T-helper 2 cell treated with Interferon-gamma antibody and Interleukin-4, amounts not matched to agents 100 ng/mL and 5 ng/mL, for 36 hours (primary cell): ENCODE measurements around the gene KIF13A. TPM values are rescaled to one million over a fixed set of nuclear protein-coding genes. Genes with fewer than 3 reads are reported as not detected.
"Not testable (repeated sequence)": the region's sequence is repeated elsewhere in the genome, so short reads cannot be mapped to it uniquely, and the experiment has no call there.

ENCODE experiments used
- intact Hi-C: fragments of 100-400 bp; cut with micrococcal nuclease; formaldehyde crosslinking; loops from one replicate; pipeline ENCODE4 v1.15.1; 2023
- total RNA-seq: library from RNA; stranded (reverse); gene quantifications from 2 replicates; pipeline ENCODE4 v1.2.3, GENCODE V29; 2022

KIF13A gene
- total RNA-seq, 1 donor from 2014 or later, result not detected

DNA sequence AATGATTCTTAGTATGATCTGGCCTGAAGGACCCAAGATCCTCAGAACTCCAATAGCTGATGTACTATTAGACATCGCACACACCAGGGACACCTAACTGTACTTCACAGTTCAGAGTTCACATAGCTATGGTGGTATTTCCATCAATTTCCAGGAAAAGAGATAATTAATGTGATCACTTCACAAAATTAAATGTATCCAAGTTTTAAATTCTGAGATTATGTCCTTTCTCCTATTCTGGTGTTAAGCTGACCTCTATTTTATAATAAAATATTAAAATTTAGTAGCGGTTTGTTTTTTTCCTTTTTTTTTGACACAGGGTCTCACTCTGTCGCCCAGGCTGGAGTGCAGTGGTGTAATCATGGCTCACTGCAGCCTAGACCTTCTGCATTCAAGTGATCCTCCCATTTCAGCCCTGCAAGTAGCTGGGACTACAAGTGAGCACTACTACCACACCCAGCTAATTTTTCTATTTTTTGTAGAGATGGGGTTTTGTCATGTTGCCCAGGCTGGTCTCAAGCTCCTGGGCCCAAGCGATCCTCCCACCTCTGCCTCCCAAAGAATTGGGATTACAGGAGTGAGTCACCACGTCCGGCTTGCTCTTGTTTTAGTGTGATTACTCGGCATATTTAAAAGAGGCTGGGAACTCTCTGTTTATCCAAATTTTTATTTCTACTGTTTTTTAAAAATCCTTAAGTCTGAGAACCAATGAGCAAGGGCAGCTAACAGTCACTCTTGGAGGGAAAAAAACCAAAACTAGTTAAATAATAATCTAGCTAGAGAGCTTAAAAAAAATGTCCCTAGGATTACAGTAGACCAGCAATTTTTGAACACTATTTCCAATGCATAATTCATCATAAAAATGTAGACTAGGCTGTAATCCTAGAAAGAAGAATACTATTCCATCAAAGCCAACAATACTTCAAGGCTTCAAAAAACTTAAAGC is 16.0 kb downstream of the KIF13A start:
- intact Hi-C loops, result no loop called here

DNA sequence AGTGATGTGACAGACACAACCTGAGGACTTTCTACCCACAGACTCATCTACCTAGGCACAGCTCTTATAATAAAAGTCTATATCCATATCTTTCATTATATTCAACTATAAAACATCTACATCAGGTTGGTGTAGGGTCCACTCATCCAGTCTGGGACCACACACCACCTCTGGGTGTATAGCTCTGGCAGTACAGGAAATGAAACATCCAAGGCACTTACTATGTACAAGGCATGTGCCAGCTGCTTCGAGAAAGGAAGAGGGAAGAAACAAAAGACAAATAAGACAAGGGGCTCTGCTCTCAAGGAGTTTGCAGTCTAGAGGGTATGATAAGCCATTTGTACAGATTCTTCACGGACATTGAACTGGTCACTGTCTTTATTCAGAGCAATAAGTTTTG is 18.6 kb downstream of the KIF13A start:
- intact Hi-C loops, result no loop called here

DNA sequence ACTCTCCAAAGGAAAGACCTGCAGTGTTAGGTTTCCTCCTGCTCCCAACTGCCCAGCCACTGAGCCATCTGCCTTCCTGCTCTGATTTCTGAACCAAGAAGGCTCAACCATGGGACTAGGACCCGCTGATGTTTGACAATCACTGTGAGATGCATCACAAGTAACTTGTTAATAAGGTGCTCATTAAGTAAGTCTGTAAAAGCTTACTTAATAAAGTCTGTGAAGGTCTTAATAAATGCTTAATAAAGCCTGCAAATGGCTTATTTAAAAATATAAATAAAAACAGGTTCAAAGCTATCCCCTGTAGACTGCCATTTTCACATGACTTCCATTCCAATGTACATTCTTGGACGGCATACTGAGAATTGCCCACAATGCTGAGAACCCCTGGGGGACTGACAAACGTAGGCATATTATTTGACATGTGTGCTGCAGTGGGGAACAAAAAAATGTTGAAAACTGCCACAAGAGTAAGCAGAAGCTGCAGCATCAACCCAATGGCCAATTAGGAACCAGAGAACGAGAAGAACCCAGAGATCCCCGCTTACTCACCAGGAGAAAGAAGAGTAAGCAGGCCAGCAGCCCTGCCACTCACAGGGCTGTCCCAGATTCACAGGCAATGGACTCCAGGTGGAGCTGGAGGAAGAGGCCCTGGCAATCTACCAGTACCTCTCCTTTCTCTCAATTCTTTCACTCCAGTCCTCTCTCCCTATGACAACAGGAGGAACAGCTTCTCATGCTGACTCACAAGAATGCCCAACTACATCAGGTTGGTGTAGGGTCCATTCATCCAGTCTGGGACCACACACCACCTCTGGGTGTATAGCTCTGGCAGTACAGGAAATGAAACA is 19.5 kb downstream of the KIF13A start:
- intact Hi-C loops, result no loop called here

DNA sequence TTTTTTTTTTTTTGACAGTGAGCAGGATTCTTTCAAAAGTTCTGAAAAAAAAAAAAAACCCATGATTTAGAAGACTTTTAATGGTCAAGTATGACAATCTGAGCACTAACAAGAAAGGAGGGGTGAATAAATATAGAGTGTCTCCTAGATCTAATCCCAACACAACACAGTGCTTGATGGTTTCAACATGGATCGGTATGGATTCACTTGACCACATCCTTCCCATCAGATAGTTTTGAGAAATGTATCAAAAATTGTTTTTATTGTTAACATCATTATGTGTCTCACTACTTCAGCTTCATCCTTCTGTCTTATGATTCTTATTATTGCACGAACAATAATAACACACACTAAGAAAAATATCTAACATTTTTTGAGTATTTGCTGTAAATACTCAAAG is 21.0 kb downstream of the KIF13A start:
- intact Hi-C loops, result no loop called here

DNA sequence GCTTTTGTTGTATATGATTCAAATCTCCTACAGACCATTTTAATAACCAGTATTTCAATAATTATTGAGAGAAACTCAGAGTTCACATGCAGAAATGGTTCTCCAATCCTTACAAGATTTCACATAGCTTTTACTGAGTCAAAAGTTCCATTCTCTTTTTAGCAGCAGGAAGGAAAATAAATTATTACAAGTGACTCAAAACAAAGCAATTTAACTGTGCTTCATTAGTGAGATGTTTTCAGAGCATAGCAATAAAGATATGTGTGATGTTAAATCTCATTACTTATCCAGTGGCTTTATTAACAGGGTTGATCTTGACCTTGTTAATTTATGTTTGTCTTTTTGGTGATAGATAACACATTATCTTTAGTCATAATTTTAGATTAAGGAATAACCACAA is 22.0 kb downstream of the KIF13A start:
- intact Hi-C loops, result no loop called here

DNA sequence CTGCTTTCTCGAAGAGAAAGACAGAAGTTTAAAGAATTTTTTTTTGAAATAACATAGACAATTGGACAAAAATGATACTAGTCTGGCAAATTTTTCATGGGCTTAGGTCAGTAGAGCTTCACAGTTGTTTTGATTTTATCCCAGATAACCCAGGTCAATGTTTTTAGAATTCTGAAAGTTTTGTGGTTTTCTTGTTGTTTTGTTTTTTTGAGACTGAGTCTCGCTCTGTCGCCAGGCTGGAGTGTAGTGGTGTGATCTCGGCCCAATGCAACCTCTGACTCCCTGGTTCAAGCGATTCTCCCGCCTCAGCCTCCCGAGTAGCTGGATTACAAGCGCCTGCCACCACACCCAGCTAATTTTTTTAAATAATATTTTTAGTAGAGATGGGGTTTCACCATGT is 22.8 kb downstream of the KIF13A start:
- intact Hi-C loops, result no loop called here

DNA sequence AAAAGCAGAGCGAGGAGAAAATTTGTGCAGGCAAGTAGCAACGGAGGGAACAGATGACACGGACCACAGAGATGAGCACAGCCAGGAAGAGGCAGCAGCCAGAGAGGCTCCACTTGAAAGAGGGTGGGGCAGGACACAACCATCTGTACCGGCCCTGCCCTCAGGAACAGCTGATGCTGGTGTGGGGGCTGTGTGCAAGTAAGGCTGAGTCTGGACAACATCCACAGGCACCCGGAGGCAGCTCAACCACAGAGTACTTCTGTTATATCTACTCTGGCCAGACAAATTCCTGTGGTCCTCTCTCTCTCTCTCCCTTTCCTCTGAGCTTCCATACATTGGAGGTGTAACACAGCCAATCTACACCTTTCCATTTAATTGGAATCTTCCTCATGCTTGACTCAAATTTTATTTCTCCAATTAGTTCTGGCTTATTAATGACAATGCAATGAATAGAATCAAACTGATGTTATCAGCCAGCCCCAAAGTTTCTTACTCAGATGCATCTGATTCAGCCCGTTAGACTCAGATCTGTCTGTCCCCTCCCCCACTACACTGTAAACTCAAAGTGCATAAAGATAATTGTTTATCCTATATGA is 24.9 kb downstream of the KIF13A start:
- intact Hi-C loops, result no loop called here

DNA sequence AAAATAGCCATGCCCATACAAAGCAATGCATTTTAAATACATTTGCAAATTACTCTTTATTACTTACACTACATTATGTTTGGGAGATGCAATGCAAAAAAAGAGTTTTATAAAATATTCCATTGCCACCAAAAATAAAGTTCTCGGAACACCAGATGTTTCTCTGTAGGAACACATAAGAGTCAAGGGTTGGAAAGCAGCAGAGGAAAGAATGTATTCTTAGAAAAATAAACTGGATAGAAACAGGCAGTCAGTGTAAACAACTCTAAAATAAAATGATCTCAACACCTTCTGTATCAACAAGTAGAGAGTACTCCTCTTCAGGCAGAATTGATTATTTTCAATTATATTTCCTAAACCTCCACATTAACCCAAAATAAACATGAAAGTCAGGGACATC is 28.1 kb downstream of the KIF13A start:
- intact Hi-C loops, result no loop called here

DNA sequence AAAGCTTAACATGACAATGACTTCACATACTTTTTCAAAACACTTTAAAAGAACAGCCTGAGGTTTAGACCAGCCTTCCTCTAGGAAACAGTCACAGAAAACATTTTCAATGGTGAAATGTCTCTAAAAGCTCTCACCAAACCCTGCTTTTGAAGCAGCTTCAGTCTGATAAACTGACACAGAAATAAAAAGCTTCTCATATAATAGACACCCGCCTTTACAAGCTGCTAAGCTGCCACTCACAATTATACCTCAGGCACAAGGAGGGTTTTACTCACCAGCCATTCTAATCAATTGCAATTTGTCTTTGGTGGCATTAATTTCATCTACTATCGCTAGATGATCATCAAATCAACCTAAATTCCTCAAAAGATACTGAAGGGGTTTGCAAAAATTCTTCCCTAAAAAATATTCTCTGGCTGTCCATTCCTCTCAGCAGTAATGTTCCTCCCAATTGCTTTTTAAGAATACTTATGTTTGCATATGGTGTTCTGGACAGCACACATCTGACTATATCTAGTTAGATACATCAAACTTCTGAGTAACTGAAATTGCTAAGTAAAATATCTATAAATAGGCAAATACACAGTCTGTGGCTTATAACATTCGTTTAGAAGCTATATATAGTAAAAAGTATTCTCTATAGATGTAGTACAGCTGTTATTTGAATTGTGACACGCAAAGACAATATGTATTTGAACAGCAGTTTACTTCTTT is 29.4 kb downstream of the KIF13A start:
- intact Hi-C loops, result no loop called here

DNA sequence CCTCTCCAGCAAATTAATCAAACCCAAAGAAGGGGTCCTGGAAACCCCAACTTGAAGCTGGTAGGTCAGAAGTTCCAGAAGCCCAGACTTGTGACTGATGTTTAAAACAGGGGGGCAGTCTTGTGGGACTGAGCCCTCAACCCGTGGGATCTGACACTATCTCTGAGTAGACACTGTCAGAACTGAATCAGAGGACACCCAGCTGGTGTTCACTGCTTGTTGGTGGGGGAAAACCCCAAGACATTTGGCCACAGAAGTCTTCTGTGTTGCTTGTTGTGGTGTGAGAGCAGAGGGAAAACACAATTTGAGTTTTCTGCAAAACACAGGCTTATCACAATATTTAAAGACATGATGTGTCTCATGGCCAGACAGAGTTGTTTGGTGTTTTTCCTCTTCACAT is 29.9 kb downstream of the KIF13A start:
- intact Hi-C loops, result no loop called here

DNA sequence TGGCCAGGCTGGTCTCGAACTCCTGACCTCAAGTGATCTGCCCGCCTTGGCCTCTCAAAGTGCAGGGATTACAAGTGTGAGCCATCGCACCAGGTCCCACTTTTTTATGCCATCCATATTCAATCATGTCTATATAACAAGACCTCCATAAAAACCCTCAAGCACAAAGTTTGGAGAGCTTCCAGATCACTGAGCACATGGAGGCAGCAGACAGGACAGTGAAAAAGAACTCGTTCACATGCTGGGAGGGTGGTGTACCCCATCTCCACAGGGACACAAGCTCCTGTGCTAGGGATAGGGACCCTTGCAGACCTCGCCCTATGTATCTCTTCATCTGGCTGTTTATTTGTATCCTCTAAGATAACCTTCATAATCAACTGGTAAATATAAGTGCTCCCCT is 30.3 kb downstream of the KIF13A start:
- intact Hi-C loops, result no loop called here

DNA sequence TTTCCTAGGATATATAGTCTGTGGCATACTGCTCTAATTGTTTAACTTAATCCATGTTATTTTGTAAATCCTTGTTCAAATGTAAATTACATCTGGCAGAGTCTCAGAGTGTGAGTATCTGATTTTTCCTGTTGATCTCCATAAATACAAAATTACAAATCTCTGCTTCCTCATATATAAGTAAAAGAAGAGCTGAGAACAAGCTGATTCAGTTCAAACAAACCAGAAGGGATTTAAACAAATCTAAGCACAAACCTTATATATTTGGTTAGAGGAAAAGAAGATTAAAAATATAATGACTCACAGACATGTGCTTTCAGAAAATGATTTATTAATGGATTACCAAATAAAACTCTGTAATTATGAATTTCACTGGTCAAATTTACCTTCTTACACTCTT is 37.3 kb downstream of the KIF13A start:
- intact Hi-C loops, result no loop called here

DNA sequence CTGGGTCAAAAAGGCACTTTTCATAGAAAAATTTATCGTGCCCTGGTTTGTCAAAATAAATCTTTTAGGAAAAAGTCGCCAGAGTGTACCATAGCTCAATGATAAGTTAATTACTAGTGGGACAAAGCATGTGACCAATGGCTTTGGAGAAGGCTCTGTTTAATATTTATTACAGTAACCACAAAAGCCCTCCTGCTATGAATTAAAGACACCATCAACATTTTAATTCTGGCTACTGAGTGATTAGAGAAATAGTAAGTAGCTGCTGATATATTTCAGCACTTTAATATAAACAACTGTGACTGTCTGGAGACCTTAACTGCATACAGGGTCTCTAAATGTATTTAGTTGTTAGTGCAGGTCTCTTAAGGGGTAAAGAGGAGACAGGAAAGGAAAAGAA is 38.3 kb downstream of the KIF13A start:
- intact Hi-C loops, result no loop called here

DNA sequence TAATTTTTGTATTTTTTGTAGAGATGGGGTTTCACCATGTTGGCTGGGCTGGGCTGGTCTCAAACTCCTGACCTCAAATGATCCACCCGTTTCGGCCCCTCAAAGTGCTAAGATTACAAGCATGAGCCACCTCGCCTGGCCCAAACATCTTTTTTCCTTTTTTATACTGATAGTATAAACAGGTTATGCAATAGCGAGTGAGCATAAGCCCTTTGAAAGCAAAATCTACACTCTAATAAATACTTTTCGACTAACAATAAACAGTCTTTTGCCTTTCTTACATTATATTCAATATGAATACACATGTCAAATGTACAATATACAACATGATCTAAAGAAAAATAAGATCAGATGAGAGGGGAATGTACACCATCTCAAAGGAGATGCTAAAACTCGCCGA is 38.7 kb downstream of the KIF13A start:
- intact Hi-C loops, result no loop called here

DNA sequence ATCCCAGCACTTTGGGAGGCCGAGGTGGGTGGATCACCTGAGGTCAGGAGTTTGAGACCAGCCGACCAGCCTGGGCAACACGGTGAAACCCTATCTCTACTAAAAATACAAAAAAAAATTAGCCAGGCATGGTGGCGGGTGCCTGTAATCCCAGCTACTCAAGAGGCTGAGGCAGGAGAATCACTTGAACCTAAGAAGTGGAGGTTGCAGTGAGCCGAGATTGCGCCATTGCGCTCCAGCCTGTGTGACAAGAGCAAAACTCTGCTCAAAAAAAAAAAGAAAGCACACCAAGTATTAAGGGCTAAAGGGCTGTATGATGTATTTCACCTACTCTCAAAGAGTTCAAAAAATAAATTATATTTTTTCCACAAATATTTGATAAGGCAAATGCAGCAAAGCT is 39.9 kb downstream of the KIF13A start:
- intact Hi-C loops, result not testable (repeated sequence)

DNA sequence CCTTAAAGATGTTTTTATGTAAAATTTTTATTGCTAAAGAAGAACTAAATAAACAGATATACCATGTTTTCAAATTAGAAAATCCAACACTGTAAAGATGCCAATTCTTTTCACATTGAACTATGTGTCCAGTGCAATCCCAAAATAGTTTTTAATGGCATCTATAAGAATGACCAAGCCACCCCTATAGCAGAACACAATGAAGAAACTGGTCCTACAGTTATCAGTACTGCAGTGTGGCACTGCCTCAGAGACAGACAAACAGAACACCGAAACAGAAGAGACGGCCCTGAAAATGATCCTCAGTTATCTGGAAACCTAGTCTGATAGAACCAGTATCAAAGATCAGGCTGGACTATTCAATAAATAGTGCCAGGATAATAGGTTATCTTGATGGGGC is 41.9 kb downstream of the KIF13A start:
- intact Hi-C loops, result no loop called here

DNA sequence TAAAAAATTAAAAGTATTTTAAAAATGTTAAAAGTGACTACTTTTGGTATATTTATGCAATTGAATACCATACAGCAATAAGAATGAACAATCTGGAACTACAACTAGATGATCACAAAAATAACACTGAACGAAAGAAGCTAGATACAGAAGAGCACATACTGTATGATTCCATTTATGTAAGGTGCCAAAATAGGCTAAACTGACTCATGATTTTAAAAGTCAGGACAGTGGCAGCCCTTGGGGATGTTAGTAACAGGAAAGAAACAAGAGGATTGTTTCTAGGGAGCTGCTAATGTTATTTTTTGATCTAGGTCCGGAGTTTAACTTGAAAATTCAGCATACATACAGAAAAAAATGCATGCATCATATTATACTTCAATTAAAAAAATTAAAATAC is 42.3 kb downstream of the KIF13A start:
- intact Hi-C loops, result no loop called here

DNA sequence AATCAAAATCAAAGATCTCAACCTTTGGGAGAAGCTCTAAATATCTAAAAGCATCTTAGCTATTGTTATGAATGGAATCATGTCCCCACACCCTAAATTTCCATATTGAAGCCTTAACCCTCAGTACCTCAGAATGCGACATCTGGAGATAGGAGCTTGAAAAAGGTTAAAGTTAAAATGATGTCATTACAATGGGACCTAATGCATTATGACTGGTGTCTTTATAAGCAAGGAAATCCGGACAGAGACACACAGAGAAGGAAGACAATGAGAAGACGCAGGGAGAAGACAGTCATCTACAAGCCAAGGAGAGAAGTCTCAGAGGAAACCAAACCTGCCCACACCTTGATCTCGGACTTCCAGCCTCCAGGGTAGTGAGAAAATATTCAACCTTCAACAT is 46.1 kb downstream of the KIF13A start:
- intact Hi-C loops, result no loop called here

DNA sequence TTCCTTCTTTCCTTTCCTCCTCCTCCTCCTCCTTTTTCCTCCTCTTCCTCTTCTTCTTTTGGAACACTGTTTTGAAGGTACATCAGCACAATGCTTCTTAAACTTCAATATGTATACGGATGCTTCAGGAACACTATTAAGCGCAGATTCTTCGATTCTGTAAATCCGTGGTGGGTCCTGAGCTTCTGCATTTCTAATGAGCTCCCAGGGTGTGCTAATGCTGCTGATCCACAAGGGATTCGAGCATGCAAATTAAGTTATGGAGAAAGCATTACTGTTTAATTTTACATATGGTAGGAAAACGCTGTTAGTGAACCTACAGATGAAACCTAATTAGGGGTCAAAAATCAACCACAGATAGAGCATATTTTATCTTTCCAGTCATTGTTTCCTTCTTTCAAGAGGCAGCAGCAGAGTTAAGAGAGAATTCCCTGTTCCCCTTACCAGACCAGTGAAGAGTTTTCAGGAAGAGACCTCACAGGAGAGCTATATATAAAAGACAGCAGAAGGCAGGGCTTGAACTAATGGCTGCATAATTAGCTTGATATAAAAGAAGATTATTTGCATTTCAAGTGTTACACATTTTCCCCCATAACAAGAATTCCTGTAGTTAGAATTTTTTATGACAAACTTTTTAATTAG is 47.2 kb downstream of the KIF13A start:
- intact Hi-C loops, result no loop called here

DNA sequence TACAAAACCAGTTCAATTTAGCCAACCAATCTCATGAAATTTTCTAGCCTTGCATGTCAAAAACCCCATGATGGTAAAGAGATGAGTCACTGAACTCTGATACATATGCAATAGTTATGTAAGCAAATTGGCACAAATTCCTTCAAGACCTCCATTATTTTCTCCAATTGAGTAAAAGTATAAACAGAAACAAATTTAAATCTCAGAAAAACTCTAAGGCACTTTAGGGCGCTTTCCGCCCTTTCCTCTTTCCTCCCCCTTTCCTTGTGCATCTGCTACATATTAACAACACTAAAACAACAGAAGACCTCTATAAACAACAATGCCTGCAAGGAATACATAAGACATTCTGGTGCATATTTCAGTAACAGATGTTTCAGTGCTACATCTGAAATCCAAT is 48.5 kb downstream of the KIF13A start:
- intact Hi-C loops, result no loop called here
